ENCODE results near the gene CYLD. TPM values are rescaled to one million over a fixed set of nuclear protein-coding genes. Genes with fewer than 3 reads are reported as not detected.

CYLD gene
- total and polyA plus RNA-seq, 2 of the 4 experiments (the other 2 are of a cell fraction), result 16.2 to 37.3 TPM

DNA sequence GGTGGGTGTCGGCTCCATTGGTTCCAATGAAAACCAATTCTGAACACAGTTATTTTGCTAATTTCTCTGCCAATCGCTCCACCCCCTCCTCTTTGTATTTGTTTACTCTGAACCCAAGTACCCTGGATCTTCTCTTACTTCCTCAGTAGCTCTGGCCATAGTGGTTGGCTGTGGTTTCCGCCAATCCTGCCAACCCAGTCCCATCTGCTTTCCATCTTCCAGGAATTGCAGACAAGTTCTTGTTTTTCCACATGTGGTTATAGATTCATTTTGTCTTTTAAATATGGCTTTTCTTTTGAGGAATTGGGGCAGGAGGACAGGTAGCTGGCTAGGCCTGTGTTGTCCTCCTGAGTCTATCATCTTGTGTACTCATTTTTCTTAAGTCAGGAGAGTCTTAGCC is 92.0 kb downstream of the CYLD start:
- WGBS, 2 experiments (ENCODE audit: extremely low coverage in 2 of 2, insufficient read length in 1 of 2), result no CpG with 5 or more reads among the region's 3 CpGs
- no peak overlapping the region for H3K4me3 ChIP-seq (ENCODE audit: insufficient read depth, low read depth, low read length)
- H3K4me2 ChIP-seq (ENCODE audit: low read depth, low read length), result no peak overlapping the region
- H3K23ac ChIP-seq (ENCODE audit: low read depth, low read length), result no peak overlapping the region
- H2AK9ac ChIP-seq (replicated peaks; ENCODE audit: low read depth, low read length, poor library complexity), result no peak overlapping the region
- H2BK5ac ChIP-seq (ENCODE audit: low read depth, low read length, poor library complexity, severe bottlenecking), result no peak overlapping the region
- H4K91ac ChIP-seq (ENCODE audit: insufficient read depth, low read depth, low read length), result no peak overlapping the region
- H3K14ac ChIP-seq (replicated peaks; ENCODE audit: low read depth, low read length), result no peak overlapping the region
- no peak overlapping the region for H3K9ac ChIP-seq (ENCODE audit: low read depth, low read length)
- no peak overlapping the region for H3K18ac ChIP-seq (ENCODE audit: low read depth, low read length)
- no peak overlapping the region for H4K8ac ChIP-seq (ENCODE audit: low read depth in 2 of 2, low read length in 2 of 2)
- H3K27ac ChIP-seq (ENCODE audit: insufficient read depth, low read length), result no peak overlapping the region
- DNase-seq, result no peak
- no peak overlapping the region for H2AFZ ChIP-seq (replicated peaks; ENCODE audit: low read length, poor library complexity)
- TF ChIP-seq RFX5 (IDR thresholded peaks at IDR 0.05; ENCODE audit: low read depth, low read length), result no peak
- TF ChIP-seq MAZ (IDR thresholded peaks at IDR 0.05; ENCODE audit: borderline replicate concordance, low read depth, low read length), result no peak
- no peaks in the 10 kb centered on the region for H3K9me1 ChIP-seq (ENCODE audit: insufficient read depth, low read length)
- ChIA-PET CTCF (no interaction called here), POLR2A (ENCODE audit: unreplicated experiment) (interaction anchor here (0.5 kb wide), 1 partner anchor 282 kb away, joined by 7 read pairs; no protein-coding TSS in a partner anchor)
- H3K56ac ChIP-seq (ENCODE audit: extremely low read depth, insufficient read depth, low read length), result no peak overlapping the region
- in situ Hi-C loops (cut with MboI; ENCODE audit: low sequenced_read_pairs), result no loop called here
- H3K4me1 ChIP-seq (ENCODE audit: control insufficient read depth, insufficient read depth, low read length), result no peaks in the 10 kb centered on the region
- no peak overlapping the region for H3K4ac ChIP-seq (ENCODE audit: low read depth, low read length)
- H2BK15ac ChIP-seq (ENCODE audit: low read depth, low read length), result no peak overlapping the region
- no peaks in the 10 kb centered on the region for H3K36me3 ChIP-seq (ENCODE audit: control insufficient read depth, insufficient read depth, low read length)
- no peaks in the 10 kb centered on the region for H4K20me1 ChIP-seq (ENCODE audit: insufficient read depth, low read length)
- BruUV-seq (replicated peaks), result no TSS peak
- H2AK5ac ChIP-seq (ENCODE audit: low read depth, low read length), result no peak overlapping the region
- intact Hi-C loops (cut with micrococcal nuclease), result no loop called here
- no peak overlapping the region for H2BK120ac ChIP-seq (ENCODE audit: low read depth, low read length)
- H3K9me3 ChIP-seq (ENCODE audit: control insufficient read depth, insufficient read depth, low read length), result no peaks in the 10 kb centered on the region
- dilution Hi-C loops (cut with HindIII; ENCODE audit: low sequenced_read_pairs, unreplicated experiment), result no loop called here
- ATAC-seq (ENCODE audit: low read depth), result no peak
- H4K5ac ChIP-seq (ENCODE audit: low read depth, low read length), result no peak overlapping the region
- H3K79me1 ChIP-seq (ENCODE audit: low read depth in 1 of 2, low read length in 2 of 2), result no peaks in the 10 kb centered on the region
- no peak overlapping the region for H2BK20ac ChIP-seq (ENCODE audit: low read depth, low read length)
- H3K27me3 ChIP-seq (ENCODE audit: control insufficient read depth, insufficient read depth, low read length), result peaks cover 8% of the 10 kb centered on the region; the same call in 1 of the 2 replicates

Measured in IMR-90 (cell line).